ENCODE measurements around the gene PADI1. TPM values are rescaled to one million over a fixed set of nuclear protein-coding genes. Genes with fewer than 3 reads are reported as not detected.

The PADI1 gene
- total and polyA plus RNA-seq, 2 of the 8 experiments (the other 6 are each of a cell fraction or from before 2014, with no cell fraction given), result 0.20 to 0.30 TPM

DNA sequence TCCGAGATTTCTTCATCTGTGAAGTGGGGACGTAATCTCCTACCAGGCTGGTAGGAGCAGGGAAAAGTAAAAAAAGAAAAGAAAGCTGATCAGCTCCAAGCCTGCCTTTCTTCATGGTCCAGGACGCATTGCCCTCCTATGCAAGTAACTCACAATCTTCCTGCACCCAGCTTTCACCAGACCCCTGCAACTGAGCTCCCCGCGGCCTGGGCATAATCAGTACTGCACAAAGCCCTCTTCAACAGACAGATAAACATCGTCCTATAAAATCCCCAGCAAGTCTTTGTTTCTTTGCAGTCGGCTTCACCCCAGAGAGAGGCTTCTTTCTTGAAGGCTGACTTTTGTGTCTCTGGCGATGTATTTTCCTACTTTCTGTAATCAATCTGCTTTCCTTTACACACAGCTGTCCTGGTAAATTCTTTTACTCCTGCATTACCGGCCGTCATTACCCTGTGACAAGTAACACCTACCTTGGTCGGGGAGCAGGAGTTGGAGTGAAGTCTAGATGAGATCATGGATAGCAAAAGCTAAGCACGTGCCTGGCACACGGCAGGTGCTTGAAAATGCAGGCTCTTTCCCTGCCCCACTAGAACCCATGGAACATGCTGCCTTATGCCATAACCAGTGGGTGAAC, 8.3 kb downstream of the PADI1 start:
- no peak overlapping the region; the same call in 1 of the 2 replicates for H3K18ac ChIP-seq (ENCODE audit: extremely low read depth, low read length)
- H3K27ac ChIP-seq (ENCODE audit: low read depth, low read length), result no peak overlapping the region
- H3K4me2 ChIP-seq (ENCODE audit: insufficient read depth in 1 of 2, low read depth in 2 of 2, low read length in 2 of 2), result no peak overlapping the region
- H3K4me1 ChIP-seq (replicated peaks in 1 of 4; ENCODE audit: control insufficient read depth in 3 of 4, insufficient read depth in 4 of 4, low read length in 3 of 4), result peaks cover 0 to 14% (median 5%) of the 10 kb centered on the region in 4 experiments; a peak in 6 of 7 replicates
- no peak overlapping the region for H2AFZ ChIP-seq (ENCODE audit: low read length)
- no peak overlapping the region for H4K8ac ChIP-seq (ENCODE audit: extremely low read depth, insufficient read depth, low read length)
- H2BK15ac ChIP-seq (ENCODE audit: low read length), result no peak overlapping the region
- no peak for FAIRE-seq
- no peak overlapping the region for H3K4me3 ChIP-seq (ENCODE audit: extremely low read depth in 1 of 4, insufficient read depth in 2 of 4, low read depth in 3 of 4, low read length in 4 of 4)
- POLR2A ChIA-PET (ENCODE audit: partially characterized antibody), result interaction anchor here (1.0 kb wide), 1 partner anchor 27 kb away, joined by 3 read pairs; no protein-coding TSS in a partner anchor
- H3K9me3 ChIP-seq (ENCODE audit: insufficient read depth in 2 of 2, low read depth in 1 of 2, low read length in 1 of 2), result no peaks in the 10 kb centered on the region
- no peak overlapping the region for H2BK5ac ChIP-seq (ENCODE audit: low read depth, low read length)
- no peaks in the 10 kb centered on the region for H3K36me3 ChIP-seq (ENCODE audit: control insufficient read depth in 2 of 4, insufficient read depth in 4 of 4, low read length in 3 of 4)
- no peak overlapping the region for H4K91ac ChIP-seq (replicated peaks; ENCODE audit: insufficient read length, low read length)
- peaks cover 0 to 3% (median 0%) of the 10 kb centered on the region in 4 experiments; a peak in 2 of 7 replicates for H3K27me3 ChIP-seq (replicated peaks in 1 of 4; ENCODE audit: control insufficient read depth in 3 of 4, extremely low read depth in 1 of 4, insufficient read depth in 3 of 4, low read length in 3 of 4)
- H3K23me2 ChIP-seq (ENCODE audit: low read depth, low read length), result no peaks in the 10 kb centered on the region
- CTCF ChIA-PET (ENCODE audit: partially characterized antibody), result interaction anchor here (1.1 to 2.5 kb wide), 5 partner anchors 10 to 119 kb away, joined by 3 to 18 read pairs (median 6); no protein-coding TSS in a partner anchor
- H2BK120ac ChIP-seq (replicated peaks; ENCODE audit: low read depth, low read length), result no peak overlapping the region
- peak overlapping the region; percentile 63; the same call in 1 of the 2 replicates for H2BK12ac ChIP-seq (ENCODE audit: low read depth, low read length)
- no peaks in the 10 kb centered on the region for H3K79me2 ChIP-seq (ENCODE audit: control insufficient read depth in 1 of 2, insufficient read depth in 2 of 2, low read length in 2 of 2)
- no peaks in the 10 kb centered on the region; the same call in 1 of the 2 replicates for H3K79me1 ChIP-seq (ENCODE audit: low read depth, low read length)
- whole genome bisulfite sequencing, 2 experiments (ENCODE audit: extremely low coverage in 1 of 2, insufficient coverage in 1 of 2, insufficient read length in 1 of 2, insufficient replicate concordance in 2 of 2, low coverage in 1 of 2, low lambda C conversion rate in 2 of 2, missing lambda C conversion rate in 1 of 2), result 80% methylated on average over 13 of the region's 13 CpGs; no CpG with 5 or more reads in 1 of the 2 experiments
- H3K56ac ChIP-seq (replicated peaks; ENCODE audit: insufficient read length, low read depth, low read length), result no peak overlapping the region
- no peaks in the 10 kb centered on the region for H4K20me1 ChIP-seq (replicated peaks in 1 of 2; ENCODE audit: control insufficient read depth in 1 of 2, insufficient read depth in 2 of 2, low read length in 2 of 2)
- no peak overlapping the region; the same call in 1 of the 2 replicates for H2AK5ac ChIP-seq (ENCODE audit: low read depth, low read length)
- H3K23ac ChIP-seq (ENCODE audit: insufficient read length), result no peak overlapping the region
- H3K9ac ChIP-seq (replicated peaks in 1 of 4; ENCODE audit: extremely low read depth in 1 of 4, low read depth in 3 of 4, low read length in 3 of 4), result no peak overlapping the region
- H3K4ac ChIP-seq (replicated peaks; ENCODE audit: insufficient read length, low read depth, low read length), result no peak overlapping the region
- H4K5ac ChIP-seq (ENCODE audit: insufficient read length, low read depth, low read length), result no peak overlapping the region
- DNase-seq (ENCODE audit: low read depth in 1 of 2, low spot score in 2 of 2), result no peak
- H2BK20ac ChIP-seq (ENCODE audit: low read length), result no peak overlapping the region
- H3K14ac ChIP-seq (ENCODE audit: insufficient read length), result no peak overlapping the region
- TF ChIP-seq SIX5 (IDR thresholded peaks at IDR 0.05; ENCODE audit: low read depth, low read length), result no peak
- no peak for TF ChIP-seq RFX5 (IDR thresholded peaks at IDR 0.05; ENCODE audit: borderline replicate concordance, low read depth, low read length)
- TF ChIP-seq HDAC2 (IDR thresholded peaks at IDR 0.05; ENCODE audit: borderline replicate concordance in 1 of 2, low read depth in 2 of 2, low read length in 2 of 2), result no peak
- TF ChIP-seq POU5F1 (IDR thresholded peaks at IDR 0.05; ENCODE audit: low read depth, low read length), result no peak
- TF ChIP-seq SP1 (IDR thresholded peaks at IDR 0.05; ENCODE audit: low read depth, low read length), result no peak
